ENCODE data around the gene PRR13.

The PRR13 gene

DNA sequence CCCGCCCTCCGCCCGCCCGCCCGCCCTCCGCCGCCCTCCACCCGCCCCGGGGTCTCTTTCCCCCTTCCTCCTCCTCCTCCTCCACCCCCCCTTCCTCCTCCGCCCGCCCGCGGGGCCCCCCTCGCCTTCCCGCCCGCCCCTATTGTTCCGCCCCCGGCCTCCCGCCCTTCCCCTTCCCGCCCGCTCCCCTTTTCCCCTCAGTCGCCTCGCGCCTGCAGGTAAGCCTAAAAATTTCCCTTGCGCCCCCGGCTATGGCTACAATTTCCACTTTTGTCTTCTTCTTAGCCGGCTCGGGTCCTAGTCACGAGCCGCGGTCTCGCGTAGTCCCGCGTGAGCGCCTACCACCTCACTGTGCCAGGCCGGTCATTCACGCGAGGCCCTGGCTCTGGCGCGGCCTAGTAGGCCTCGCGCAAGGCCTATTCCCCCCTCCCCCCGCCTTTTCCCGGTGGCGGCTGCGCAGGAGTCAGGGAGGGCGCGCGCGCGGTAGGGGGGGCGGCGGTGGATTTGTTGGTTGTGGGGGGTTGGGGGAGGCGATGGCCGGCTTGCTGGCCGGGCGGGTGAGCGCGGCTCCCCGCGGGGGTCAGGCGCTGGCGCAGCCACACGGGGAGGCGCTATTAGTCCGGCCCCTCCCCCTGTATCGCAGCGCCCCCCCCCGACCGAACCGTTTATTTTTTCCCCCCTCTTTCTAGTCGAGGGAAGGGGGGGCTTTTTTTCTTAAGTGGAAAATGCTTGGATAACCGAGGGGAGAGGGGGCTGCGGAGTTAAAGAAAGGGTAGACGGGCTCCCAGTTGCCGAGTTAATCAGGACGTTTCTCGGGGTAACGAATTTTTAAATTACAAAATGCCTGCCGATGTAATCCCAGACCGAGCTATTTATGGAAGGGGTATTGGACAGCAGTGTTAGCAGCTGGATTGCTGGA is 10.9 kb downstream of the PRR13 start:
- TF ChIP-seq, protein P1, sequence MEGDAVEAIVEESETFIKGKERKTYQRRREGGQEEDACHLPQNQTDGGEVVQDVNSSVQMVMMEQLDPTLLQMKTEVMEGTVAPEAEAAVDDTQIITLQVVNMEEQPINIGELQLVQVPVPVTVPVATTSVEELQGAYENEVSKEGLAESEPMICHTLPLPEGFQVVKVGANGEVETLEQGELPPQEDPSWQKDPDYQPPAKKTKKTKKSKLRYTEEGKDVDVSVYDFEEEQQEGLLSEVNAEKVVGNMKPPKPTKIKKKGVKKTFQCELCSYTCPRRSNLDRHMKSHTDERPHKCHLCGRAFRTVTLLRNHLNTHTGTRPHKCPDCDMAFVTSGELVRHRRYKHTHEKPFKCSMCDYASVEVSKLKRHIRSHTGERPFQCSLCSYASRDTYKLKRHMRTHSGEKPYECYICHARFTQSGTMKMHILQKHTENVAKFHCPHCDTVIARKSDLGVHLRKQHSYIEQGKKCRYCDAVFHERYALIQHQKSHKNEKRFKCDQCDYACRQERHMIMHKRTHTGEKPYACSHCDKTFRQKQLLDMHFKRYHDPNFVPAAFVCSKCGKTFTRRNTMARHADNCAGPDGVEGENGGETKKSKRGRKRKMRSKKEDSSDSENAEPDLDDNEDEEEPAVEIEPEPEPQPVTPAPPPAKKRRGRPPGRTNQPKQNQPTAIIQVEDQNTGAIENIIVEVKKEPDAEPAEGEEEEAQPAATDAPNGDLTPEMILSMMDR (IDR thresholded peaks at IDR 0.05; ENCODE audit: extremely low read depth, missing control alignments), result no peak
- DNase-seq (ENCODE audit: low spot score), result peak; percentile 88

DNA sequence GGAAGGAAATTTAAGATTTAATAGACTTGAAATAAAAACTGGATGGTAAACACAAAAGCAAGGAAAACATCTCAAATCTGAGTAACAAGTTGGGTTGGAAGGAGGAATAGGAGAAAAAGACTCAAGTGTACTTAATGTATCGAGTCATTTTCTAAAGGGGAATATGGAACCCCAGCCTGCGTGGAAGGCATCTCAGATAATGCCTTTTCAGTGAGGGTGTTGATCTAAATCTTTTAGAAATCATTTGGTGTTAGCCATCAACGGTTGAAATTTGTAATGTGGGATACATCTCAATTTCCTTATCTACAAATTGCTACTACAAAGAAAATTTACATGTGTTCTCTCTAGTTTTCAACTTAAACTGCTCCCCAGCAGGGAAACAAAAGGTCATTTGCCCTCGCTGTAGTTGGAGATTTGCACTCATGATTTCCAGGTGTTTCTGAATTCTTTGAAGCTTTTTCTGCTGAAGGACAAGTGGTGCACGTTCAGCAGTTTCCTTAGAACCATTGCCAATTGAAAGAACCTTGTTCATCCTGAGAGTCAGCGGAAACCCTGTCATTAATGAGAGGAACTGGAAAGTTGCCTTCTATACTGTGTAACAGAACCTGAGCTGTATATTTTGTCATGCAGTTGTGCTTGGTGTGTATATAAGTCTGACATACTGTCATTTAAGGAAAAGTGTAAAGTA is 12.6 kb downstream of the PRR13 start:
- no peak for DNase-seq (ENCODE audit: low spot score)
- TF ChIP-seq, protein P1 (IDR thresholded peaks at IDR 0.05; ENCODE audit: extremely low read depth, missing control alignments), result no peak

- DNase-seq (ENCODE audit: low spot score), result no peak
Measured at GRCh38 chr12:53454707-53455106, 13.2 kb downstream of the PRR13 start.

GRCh38 chr12:53456654-53457366 is 15.3 kb downstream of the PRR13 start:
- TF ChIP-seq, protein P1 (IDR thresholded peaks at IDR 0.05; ENCODE audit: extremely low read depth, missing control alignments), result no peak
- no peak for DNase-seq (ENCODE audit: low spot score)

More at GRCh38 chr12:53454707-53455106, 13.2 kb downstream of the PRR13 start:
- TF ChIP-seq, protein P1 (IDR thresholded peaks at IDR 0.05; ENCODE audit: extremely low read depth, missing control alignments), result no peak

DNA sequence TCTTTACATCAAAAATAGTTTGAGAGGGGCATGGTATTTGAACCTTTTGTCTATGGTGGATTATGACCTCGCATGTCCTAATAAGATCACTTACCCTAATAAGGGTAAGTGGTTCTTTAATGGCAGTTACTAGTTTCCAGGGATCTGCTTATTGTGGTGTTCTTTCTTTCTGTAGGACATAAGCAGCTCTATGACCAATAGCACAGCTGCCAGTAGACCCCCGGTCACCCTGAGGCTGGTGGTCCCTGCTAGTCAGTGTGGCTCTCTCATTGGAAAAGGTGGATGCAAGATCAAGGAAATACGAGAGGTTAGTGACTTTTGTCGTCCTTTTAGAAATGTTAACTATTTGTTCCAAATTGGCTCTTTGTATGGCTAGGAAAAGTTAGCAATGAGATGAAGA is 17.6 kb downstream of the PRR13 start:
- DNase-seq (ENCODE audit: low spot score), result no peak
- TF ChIP-seq, protein P1 (IDR thresholded peaks at IDR 0.05; ENCODE audit: extremely low read depth, missing control alignments), result no peak

DNA sequence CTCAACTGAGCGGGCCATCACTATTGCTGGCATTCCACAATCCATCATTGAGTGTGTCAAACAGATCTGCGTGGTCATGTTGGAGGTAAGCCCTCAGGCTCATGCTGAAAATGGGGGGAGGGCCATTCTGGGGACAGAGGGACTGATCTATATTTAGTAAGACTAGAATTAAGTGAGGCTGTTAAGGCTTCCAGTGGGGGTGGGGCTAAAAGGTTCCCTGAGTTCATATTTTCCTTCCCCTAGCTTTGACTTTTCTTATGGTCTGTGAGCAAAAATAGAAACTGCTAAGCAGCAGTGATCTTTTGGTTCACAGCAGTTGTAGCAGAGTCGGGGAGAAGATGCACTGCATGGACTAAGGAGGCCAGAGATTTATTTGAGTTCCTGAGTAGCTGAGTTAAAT is 19.5 kb downstream of the PRR13 start:
- TF ChIP-seq, protein P1 (IDR thresholded peaks at IDR 0.05; ENCODE audit: extremely low read depth, missing control alignments), result no peak
- DNase-seq (ENCODE audit: low spot score), result no peak

Measured in GM20000 (cell line).